HFF-Myc (cell line): ENCODE results near the gene EGF.

Experiments used
- DNase-seq: peaks from one replicate; pipeline ENCODE4 v3.0.0-alpha.2; 2011; ENCODE audit warnings: low read depth; ENCODE audit errors: extremely low read depth
- H3K4me3 ChIP-seq: replicated peaks from 2 replicates; pipeline ENCODE4 v1.5.1; 2011; ENCODE audit warnings: low read depth, mild to moderate bottlenecking, control low read depth, low read length
- TF ChIP-seq, protein P1 (sequence below): IDR thresholded peaks from 2 replicates; pipeline ENCODE4 v1.5.1; 2012; ENCODE audit warnings: mild to moderate bottlenecking, low read depth, low read length, control low read depth; ENCODE audit errors: missing control alignments

The EGF gene

DNA sequence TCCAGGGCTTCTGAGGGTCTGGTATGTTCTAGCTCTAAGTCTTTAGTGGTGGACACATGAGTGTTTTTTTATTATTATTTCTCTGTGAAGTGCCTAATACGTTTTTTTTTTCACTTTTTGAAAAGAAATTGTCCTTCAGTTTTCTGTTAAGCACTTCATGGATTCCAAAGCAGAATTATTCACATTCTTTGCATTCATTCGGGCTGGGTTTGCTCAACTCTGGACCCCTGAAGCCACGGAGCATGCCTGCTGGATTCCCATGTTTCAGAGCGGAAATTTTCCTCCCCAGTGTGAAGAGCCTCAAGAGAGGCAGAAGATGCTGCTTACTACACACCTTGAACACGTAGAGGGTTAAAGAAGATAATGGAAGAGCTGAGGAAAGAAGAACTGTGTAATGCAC, 107.5 kb downstream of the EGF start:
- TF ChIP-seq, protein P1, sequence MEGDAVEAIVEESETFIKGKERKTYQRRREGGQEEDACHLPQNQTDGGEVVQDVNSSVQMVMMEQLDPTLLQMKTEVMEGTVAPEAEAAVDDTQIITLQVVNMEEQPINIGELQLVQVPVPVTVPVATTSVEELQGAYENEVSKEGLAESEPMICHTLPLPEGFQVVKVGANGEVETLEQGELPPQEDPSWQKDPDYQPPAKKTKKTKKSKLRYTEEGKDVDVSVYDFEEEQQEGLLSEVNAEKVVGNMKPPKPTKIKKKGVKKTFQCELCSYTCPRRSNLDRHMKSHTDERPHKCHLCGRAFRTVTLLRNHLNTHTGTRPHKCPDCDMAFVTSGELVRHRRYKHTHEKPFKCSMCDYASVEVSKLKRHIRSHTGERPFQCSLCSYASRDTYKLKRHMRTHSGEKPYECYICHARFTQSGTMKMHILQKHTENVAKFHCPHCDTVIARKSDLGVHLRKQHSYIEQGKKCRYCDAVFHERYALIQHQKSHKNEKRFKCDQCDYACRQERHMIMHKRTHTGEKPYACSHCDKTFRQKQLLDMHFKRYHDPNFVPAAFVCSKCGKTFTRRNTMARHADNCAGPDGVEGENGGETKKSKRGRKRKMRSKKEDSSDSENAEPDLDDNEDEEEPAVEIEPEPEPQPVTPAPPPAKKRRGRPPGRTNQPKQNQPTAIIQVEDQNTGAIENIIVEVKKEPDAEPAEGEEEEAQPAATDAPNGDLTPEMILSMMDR = no peak
- DNase-seq = no peak
- no peak overlapping the region for H3K4me3 ChIP-seq

DNA sequence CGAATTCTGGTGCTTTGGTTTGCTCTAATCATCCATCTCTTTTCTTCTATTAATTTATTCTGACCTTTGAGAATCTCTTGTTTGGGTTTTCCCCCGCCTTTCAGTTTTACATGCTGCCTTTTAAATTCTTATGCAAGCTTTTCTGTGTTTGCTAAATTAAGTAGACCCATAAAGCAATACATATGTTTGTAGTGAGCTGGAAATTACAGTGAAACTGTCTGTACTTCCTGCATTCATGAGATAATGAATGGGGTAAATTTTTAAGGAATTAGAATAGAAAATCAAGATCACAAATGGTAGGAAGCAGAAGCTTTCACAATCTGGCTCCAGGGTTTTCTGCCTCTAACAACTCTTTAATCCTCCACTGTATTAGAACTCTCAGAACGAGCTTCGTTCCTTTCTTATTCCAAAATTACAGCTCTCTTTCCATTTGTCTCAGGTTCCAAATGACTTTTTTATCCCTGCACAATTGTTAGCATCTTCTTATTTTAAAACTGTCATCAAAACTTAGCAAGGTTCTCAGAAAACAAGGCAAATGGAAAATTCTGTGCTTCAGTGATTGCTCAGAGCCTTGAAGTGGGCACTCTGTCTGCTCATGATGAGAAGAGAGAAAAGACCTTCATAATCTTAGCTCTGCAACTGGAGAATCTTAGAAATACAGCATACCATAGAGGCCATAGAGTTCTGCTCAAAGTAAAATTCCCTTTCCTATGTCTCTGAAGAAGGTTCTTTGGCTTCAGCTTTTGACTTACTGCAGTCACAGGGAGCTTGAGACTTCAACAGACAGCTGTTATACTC, 108.2 kb downstream of the EGF start:
- H3K4me3 ChIP-seq = no peak overlapping the region
- TF ChIP-seq, protein P1 = no peak
- DNase-seq = no peak

DNA sequence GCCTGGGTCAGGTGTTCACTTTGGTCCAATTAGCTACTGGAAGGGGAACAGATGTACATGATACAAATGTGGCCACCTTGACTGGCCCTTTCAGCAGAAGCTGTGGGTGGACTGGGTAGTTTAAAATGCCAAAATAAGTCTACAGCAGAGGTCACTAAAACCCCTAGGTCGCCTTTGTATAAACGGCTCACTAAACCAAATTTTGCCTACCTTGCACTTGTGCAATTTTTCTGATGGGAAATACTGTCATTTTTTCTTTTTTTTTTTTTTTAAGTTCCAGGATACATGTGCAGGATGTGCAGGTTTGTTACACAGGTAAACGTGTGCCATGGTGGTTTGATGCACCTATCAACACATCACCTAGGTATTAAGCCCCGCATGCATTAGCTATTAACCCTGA, 109.8 kb downstream of the EGF start:
- H3K4me3 ChIP-seq = no peak overlapping the region
- TF ChIP-seq, protein P1 = no peak
- no peak for DNase-seq

DNA sequence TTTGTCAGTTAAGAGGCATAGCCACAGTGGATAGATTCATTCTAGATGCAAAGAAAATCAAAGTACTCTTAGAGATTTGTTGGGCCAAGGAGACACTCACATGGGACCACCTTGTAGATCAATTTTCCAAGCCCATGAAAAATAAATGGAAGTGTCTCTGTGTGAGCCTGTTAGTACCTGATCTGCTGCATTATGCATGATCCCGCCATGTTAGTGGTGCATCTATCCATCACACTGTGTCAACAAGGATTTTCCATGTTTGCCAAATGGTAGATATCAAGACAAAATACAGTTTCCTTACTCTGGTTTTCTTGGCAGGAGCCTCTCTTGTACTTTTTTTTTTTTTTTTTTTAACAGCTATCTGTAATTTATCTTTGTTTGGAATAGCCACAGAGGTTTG, 112.4 kb downstream of the EGF start:
- TF ChIP-seq, protein P1 = no peak
- no peak for DNase-seq
- no peak overlapping the region for H3K4me3 ChIP-seq

DNA sequence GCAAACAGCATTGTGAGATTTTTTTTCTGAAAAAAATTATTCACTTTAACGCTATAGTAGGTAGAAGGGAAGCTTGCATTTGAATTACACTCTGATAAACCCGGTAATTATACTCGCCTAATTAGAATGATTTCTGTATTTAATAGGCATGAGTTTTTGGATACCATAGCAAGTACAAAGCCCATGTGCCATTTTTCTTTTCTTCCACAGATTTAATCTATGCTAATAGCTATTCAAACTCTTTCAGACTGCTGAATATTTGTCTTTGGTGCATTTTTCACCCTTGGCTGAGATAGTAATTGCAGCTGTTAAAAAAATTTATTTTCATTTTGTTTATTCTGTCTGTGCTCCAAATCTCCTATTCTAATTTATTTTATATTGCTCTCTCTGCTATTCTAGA, 113.0 kb downstream of the EGF start:
- no peak for DNase-seq
- TF ChIP-seq, protein P1 = no peak
- H3K4me3 ChIP-seq = no peak overlapping the region

DNA sequence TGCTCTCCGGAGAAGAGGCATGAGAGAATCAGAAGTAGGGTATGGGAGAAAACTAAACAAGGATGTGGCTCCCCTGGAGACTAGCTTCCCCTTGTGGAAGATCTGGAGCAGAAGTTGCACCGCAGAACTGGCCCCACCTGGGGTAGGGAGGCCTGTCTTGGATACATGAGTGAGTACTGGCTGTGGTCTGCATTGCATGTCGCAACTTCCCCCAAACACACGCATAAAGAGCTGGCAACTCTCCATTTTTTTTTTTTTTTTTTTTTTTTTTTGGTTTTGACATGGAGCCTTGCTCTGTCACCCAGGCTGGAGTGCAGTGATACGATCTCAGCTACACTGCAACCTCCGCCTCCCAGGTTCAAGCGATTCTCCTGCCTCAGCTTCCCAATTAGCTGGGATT, 119.9 kb downstream of the EGF start:
- no peak for DNase-seq
- TF ChIP-seq, protein P1 = no peak
- H3K4me3 ChIP-seq = no peak overlapping the region
